GM19043 (cell line): ENCODE results near the gene STX2.

Source experiments
- ATAC-seq: cut with Tn5 transposase; IDR thresholded peaks from one replicate; pipeline ENCODE4 v1.9.1; 2021; ENCODE audit warnings: low read depth; ENCODE audit not compliant: unreplicated experiment

Gene STX2

DNA sequence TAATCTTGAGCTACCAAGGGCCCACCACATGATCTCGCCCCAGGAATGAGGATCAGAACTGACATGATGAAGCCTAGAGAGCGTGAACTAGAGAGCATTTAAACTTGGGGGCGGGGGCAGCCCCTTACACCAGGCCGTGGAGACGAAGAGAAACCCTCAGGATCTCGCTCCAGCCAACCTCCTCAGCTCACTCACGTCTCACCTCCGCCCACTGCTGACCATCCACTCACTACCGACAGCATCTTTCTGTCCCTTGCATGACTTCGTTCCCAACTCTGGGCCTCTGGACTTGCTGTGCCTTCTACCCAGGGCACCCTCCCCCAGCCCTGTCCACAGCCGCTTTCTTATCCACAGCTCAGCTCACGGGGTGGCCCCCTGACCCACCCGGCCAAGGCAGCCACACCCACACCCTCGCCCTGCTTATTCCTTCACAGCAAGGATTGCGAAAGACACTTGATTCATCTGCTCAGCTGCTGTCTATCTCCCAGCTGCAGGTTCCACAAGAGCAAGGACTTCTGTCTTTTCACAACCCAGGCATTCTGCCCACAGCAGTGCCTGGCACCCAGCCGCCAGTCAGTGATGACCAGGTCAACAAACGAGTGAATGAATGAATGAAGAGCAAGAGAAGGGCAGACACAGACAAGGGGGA lies 6.4 kb downstream of the STX2 start:
- ATAC-seq: no peak

- no peak for ATAC-seq
Measured at GRCh38 chr12:130831876-130832405, 7.1 kb downstream of the STX2 start.

- no peak for ATAC-seq
Measured at GRCh38 chr12:130831246-130831645, 7.8 kb downstream of the STX2 start.

GRCh38 chr12:130830246-130830551 lies 8.9 kb downstream of the STX2 start:
- ATAC-seq: no peak

- ATAC-seq: no peak
Measured at GRCh38 chr12:130829391-130830245, 9.4 kb downstream of the STX2 start.

DNA sequence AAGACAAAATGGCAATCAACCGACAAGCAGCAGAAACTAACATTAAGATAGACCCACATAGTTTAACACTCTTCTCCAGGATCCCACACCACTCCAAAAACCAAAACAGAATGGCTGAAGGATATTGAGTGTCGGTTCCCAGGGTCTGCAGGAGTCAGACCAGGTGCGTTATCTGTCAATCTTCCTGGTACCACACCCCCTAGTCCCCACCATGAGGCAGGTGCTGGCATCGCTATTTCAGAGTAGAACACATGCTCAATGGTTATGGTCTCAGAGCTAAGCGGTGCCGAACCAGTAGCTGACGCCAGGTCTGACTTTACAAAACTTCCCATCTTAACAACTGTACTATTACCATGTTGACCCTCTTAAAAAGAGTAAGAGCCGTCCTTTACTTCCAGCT lies 10.2 kb downstream of the STX2 start:
- ATAC-seq: no peak

DNA sequence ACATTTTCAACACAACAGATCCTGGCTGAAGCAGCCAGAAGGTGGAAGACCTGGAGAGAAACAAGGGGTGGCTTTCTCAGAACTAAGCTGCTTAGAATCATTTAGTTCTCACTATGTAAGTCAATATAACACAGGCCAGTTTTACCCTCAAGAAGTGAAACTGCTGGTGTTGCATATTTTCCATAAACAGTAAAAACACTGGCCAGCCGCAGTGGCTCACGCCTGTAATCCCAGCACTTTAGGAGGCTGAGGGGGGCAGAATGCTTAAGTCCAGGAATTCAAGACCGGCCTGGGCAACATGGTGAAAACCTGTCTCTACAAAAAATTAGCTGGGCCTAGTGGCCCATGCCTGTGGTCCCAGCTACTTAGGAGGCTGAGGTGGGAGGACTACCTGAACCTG lies 11.6 kb downstream of the STX2 start:
- ATAC-seq: no peak

DNA sequence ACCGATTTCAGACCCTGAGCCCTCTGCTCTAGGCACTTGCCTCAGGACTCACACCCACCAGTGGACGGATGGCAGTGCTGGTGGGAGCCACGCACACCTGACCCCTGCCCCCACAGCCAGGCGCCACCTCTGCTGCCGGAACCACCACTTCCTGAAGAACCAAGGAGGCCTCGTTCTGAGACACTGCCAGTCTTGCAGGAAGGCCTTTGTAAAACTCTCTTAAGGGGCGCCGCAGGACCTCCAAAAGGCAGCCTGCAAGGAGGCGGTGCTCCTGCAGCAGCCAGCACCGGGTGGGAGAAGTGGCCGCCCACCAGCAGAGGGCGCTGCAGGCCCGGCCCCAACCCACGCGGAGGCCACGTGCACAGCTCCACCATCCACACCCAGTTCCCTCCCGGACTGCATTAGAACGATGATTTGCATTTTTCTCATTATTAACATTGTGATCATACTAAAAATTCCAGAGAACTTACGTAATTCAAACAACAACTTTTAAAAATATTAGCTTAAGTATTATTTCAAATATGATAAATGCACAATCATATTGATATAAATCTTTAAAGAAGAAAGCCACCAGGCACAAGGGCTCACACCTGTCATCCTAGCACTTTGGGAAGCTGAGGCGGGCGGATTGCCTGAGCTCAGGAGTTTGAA lies 12.8 kb downstream of the STX2 start:
- no peak for ATAC-seq

DNA sequence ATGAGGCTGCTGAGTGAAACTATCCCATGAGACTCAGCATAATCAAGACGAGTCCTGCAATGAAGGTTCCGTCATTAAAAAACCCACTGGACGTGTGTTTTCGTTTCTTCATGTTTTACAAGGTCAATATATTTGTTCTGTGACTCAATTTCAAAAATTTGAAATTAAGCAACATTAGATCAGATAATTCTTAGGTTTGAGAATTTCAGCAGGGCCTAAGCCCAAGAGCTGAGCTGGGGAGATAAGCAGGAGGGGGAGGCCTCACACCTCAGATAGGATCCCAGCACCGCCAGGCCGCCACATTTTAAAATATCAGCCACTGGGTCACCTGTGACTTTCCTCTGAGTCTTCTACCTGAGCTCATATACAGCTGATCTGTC lies 13.3 kb downstream of the STX2 start:
- ATAC-seq: no peak

GRCh38 chr12:130819681-130820080 lies 19.4 kb downstream of the STX2 start:
- no peak for ATAC-seq

GRCh38 chr12:130818635-130819576 lies 20.1 kb downstream of the STX2 start:
- ATAC-seq: peak; percentile 84

DNA sequence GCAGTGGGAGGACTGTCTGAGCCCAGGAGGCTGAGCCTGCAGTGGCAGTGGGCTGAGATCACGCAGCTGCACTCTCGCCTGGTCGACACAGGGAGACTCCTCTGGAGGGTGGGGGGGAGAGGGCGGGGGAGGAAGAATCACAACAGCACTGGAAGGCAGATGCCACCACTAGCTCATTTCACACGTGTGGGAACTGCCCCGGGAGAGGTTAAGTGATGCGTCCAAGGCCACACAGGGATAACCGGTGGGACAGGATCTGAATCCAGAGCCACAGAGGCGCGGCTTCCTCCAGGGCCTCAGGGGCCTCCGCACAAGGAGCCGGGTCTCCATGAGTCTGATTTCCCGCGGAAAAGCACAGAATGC lies 20.8 kb downstream of the STX2 start:
- peak; percentile 7 for ATAC-seq

- ATAC-seq: no peak
Measured at GRCh38 chr12:130817804-130818203, 21.2 kb downstream of the STX2 start.

DNA sequence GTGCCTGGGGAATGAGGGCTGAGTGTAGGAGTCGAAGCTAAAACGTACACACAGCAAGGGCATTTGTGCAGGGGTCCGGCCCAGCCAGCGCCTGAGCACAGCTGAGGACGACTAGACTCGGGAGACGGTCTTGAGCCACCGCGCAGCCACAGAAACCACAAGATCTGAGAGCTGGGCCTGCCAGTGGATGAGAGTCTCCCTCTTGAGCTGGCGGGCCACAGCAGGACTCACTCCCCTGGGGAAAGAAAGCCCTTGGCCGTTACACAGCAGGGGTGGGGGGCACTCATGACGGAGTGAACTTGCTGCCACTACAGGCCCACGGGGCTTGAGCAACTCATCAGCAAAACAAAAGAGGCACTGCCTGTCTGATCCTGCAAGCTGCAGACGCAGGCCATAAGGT lies 23.0 kb downstream of the STX2 start:
- ATAC-seq: no peak

DNA sequence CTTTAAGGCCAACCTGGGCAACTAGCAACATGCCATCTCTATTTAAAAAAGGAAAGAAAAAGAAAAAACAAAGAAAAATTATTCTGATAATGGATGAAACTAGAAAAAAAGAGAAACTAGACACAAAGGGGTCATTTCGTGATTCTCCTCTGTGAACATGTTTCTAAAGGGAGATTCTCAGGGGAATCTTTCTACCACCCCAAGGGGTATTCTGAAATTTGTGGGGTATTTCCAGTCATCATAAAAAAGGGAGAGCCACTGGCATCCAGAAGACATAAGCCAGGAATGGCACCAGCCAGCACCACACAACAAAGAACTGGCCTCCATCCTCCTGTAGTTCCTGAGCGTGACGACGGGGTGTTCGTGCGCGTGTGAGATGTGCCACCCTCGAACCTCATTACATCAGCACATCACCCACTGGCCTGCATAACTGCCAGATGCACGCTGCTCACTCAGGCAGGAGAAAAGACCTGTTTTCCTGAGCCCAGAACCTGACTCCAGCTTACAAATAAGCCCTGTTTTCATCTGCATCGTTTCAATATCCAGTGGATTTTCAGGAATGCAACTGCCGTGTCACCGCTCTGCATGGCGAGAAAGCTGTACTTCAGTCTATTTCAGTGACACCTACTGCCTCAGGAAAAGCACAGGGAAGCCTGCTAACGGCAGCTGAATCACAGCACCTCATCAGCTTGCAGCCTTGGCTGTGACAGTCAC lies 23.9 kb downstream of the STX2 start:
- no peak for ATAC-seq

GRCh38 chr12:130813949-130814348 lies 25.1 kb downstream of the STX2 start:
- no peak for ATAC-seq

GRCh38 chr12:130813436-130813835 lies 25.6 kb downstream of the STX2 start:
- ATAC-seq: no peak

- ATAC-seq: no peak
Measured at GRCh38 chr12:130809791-130810190, 29.3 kb downstream of the STX2 start.

GRCh38 chr12:130807309-130807708 lies 31.7 kb downstream of the STX2 start:
- ATAC-seq: no peak

DNA sequence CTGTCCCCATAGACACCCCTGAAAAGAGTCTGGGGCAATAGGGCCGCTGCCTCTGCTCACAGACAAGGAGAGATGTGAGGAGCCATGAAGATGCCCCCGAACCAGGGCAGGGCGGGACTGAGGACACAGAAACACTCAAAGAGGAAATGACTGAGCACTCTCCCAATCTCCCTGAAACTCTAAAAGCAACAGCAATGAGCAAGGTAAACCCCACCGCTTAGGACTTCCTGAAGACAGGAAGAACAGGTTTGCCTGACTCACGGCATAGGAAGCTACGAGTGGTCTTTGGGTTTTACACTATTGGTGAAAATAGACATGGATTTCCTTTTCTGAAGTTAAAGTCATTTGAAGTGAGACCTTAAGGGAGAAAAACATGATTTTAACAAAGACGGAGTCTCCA lies 32.5 kb downstream of the STX2 start:
- ATAC-seq: no peak
